Activated T-cell treated with anti-CD3 and anti-CD28 coated beads for 4 hours (primary cell): ENCODE measurements around the gene ASB8.

Experiments used
- DNase-seq: peaks from one replicate; pipeline ENCODE4 v3.0.0-alpha.2; 2020

ASB8 gene

GRCh38 chr12:48157018-48157888 is at the start of gene ASB8:
ASB8 (minus strand) TSS chr12:48157515; CDS start chr12:48153496, 4,019 bp downstream.
- peak; percentile 97 for DNase-seq

GRCh38 chr12:48203192-48203591 is 45.9 kb upstream of the ASB8 start, which contains the start of gene OR10AD1:
OR10AD1 (minus strand) TSS chr12:48203292; CDS start chr12:48203292, 0 bp downstream.
- DNase-seq, result no peak

- no peak for DNase-seq
These were observed 45.5 kb upstream of the ASB8 start for GRCh38 chr12:48202766-48203165.

GRCh38 chr12:48201516-48201915 is 44.2 kb upstream of the ASB8 start:
- DNase-seq, result no peak

- no peak for DNase-seq
These were observed 43.8 kb upstream of the ASB8 start for GRCh38 chr12:48201091-48201490.

GRCh38 chr12:48199774-48200221 is 42.5 kb upstream of the ASB8 start:
- DNase-seq, result no peak

- no peak for DNase-seq
These were observed 41.7 kb upstream of the ASB8 start for GRCh38 chr12:48198985-48199384.

- no peak for DNase-seq
These were observed 41.3 kb upstream of the ASB8 start for GRCh38 chr12:48198672-48198971.

- DNase-seq, result peak; percentile 69
These were observed 40.8 kb upstream of the ASB8 start for GRCh38 chr12:48197971-48198671.

- DNase-seq, result no peak
These were observed 40.2 kb upstream of the ASB8 start for GRCh38 chr12:48197549-48197970.

- DNase-seq, result no peak
These were observed 37.5 kb upstream of the ASB8 start for GRCh38 chr12:48194799-48195201.

GRCh38 chr12:48193623-48194022 is 36.3 kb upstream of the ASB8 start:
- no peak for DNase-seq

- no peak for DNase-seq
These were observed 35.5 kb upstream of the ASB8 start for GRCh38 chr12:48192861-48193260.

GRCh38 chr12:48191096-48191495 is 33.8 kb upstream of the ASB8 start:
- DNase-seq, result no peak

- DNase-seq, result peak; percentile 70
These were observed 32.2 kb upstream of the ASB8 start for GRCh38 chr12:48189331-48190125.

GRCh38 chr12:48187916-48188695 is 30.8 kb upstream of the ASB8 start:
- no peak for DNase-seq

GRCh38 chr12:48185181-48185919 is 28.0 kb upstream of the ASB8 start:
- DNase-seq, result no peak

GRCh38 chr12:48184549-48184922 is 27.2 kb upstream of the ASB8 start:
- DNase-seq, result no peak

- no peak for DNase-seq
These were observed 26.7 kb upstream of the ASB8 start for GRCh38 chr12:48183876-48184548.

GRCh38 chr12:48183091-48183875 is 26.0 kb upstream of the ASB8 start, which contains the start of gene CCDC184:
CCDC184 (plus strand) TSS chr12:48183644; CDS start chr12:48184123, 479 bp downstream.
- DNase-seq, result peak; percentile 66
